GM06990 (cell line): ENCODE results near the gene ZNF516.

Experiments used
- DNase-seq: peaks from one replicate; pipeline ENCODE4 v3.0.0-alpha.2; 2011; ENCODE audit not compliant: insufficient read length; ENCODE audit errors: extremely low read depth
- H3K27me3 ChIP-seq: replicated peaks from 2 replicates; pipeline ENCODE4 v1.6.0; 2011; ENCODE audit warnings: low read length; ENCODE audit not compliant: control insufficient read depth, insufficient read depth
- H3K36me3 ChIP-seq: 2 replicates; pipeline ENCODE4 v1.5.1; 2011; ENCODE audit warnings: low read length; ENCODE audit not compliant: control insufficient read depth, insufficient read depth
- H3K4me3 ChIP-seq: replicated peaks from 2 replicates; pipeline ENCODE4 v1.5.1; 2011; ENCODE audit warnings: low read depth, mild to moderate bottlenecking, control low read depth, low read length
- TF ChIP-seq, protein P1 (sequence below): IDR thresholded peaks from 2 replicates; pipeline ENCODE4 v1.5.1; 2011; ENCODE audit warnings: low read length, control low read depth, mild to moderate bottlenecking, inconsistent platforms; ENCODE audit not compliant: insufficient read depth, poor library complexity, severe bottlenecking

Gene ZNF516

DNA sequence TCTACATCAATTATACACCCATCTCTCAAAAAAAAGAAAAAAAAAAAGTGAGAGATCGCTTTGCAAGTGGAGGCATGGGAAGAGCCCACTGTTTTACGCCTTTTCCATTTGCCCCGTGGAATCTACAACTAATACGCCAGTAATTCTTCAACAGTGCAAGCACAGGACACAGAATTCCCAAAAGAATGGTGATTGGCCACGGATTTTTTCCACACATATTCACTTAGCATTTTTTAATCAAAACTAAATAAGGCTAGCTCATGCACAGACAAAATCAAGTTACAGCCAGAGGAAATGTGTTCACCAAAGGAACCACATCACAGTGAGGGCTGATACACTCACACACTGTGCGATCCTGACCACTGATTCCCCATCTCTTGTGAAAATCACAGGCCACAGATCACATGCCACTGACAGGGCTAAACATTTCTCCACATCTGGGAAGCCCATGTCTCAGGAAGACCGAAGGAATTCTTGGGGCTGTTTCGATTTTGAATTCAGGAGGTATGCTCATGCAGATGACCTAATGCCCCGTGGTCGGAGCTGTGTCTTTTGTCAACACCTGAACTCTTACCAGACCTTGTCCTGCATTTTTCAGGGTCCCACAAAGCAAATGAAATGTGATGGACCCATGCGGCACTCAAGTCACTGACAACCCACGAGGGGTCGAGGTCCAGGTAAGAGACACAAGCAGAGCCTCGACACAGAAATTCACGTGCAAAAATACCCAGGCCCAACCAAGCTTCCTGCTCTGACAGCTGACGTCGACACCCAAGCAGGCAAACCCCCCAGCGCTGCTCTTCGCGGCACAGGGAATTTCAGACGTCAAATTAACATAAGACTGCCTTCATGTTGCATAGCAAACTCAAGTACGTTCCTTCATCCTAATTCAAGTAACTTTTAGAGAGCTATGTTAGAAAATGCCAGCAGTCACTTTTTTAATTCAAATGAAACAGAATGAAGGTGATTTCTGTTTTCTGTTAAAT is 69.6 kb downstream of the ZNF516 start:
- no peak for DNase-seq
- Histone ChIP-seq H3K36me3 (no peaks in the 10 kb centered on the region), H3K4me3 (no peak overlapping the region), H3K27me3 (no peaks in the 10 kb centered on the region)
- TF ChIP-seq, protein P1, sequence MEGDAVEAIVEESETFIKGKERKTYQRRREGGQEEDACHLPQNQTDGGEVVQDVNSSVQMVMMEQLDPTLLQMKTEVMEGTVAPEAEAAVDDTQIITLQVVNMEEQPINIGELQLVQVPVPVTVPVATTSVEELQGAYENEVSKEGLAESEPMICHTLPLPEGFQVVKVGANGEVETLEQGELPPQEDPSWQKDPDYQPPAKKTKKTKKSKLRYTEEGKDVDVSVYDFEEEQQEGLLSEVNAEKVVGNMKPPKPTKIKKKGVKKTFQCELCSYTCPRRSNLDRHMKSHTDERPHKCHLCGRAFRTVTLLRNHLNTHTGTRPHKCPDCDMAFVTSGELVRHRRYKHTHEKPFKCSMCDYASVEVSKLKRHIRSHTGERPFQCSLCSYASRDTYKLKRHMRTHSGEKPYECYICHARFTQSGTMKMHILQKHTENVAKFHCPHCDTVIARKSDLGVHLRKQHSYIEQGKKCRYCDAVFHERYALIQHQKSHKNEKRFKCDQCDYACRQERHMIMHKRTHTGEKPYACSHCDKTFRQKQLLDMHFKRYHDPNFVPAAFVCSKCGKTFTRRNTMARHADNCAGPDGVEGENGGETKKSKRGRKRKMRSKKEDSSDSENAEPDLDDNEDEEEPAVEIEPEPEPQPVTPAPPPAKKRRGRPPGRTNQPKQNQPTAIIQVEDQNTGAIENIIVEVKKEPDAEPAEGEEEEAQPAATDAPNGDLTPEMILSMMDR, result no peak

DNA sequence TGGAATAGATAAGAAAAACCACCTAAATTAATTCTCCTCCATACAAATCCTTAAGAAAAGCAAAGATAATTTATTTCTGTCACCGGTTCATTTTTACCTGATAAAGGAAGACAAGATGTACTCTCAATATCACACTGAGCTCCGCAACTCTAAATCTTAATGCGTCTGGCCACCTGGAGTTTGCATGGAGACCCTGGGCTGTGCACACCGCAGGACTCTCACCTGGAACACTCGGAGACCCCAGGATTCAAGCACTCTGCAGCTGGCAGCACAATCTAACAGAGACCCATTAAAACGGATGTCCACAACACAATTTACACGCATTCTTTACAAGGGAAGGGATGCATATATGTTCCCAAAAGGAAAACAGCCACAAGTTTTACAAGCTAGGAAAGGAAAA is 72.2 kb downstream of the ZNF516 start:
- no peak overlapping the region for H3K4me3 ChIP-seq
- TF ChIP-seq, protein P1, result no peak
- no peaks in the 10 kb centered on the region for H3K36me3 ChIP-seq
- no peaks in the 10 kb centered on the region for H3K27me3 ChIP-seq
- no peak for DNase-seq

DNA sequence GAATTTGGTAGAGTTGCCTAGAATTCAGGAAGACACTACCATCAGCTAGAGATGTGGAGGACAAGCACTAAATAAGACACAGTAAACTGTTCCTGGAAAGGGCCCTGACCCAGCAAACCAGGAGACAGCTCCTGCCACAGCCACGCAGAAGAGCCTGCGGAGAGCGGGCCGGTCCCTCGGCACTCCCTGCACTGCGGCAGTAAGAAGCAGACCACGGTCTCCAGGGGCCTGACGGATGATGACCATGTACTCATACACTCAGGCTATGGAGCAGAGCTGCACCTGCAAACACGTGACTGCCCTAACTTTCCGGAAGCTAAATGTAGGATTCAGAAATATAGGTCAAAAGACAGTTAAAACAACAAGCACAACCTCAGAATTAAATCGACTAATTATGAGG is 72.9 kb downstream of the ZNF516 start:
- Histone ChIP-seq H3K36me3 (no peaks in the 10 kb centered on the region), H3K27me3 (no peaks in the 10 kb centered on the region), H3K4me3 (no peak overlapping the region)
- TF ChIP-seq, protein P1, result no peak
- DNase-seq, result no peak

DNA sequence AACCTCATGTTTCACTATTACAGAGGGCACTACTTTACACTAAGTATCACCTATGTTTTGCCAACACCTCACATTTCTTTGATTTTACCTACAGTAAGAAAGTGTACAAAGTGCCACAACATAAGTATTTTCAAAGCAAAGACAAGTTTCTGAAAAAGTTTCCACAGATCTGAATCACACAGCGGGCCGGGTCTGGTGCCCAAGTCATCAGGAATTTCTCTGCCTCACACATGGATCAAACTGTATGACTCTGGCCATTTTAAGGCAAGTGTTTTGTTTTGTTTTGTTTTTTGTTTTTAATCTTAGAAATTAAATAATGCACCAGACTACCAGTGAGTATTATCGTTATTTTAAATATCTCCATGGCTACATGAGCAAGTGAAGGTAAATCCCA is 73.4 kb downstream of the ZNF516 start:
- H3K4me3 ChIP-seq, result no peak overlapping the region
- H3K36me3 ChIP-seq, result no peaks in the 10 kb centered on the region
- no peak for DNase-seq
- H3K27me3 ChIP-seq, result no peaks in the 10 kb centered on the region
- TF ChIP-seq, protein P1, result no peak

DNA sequence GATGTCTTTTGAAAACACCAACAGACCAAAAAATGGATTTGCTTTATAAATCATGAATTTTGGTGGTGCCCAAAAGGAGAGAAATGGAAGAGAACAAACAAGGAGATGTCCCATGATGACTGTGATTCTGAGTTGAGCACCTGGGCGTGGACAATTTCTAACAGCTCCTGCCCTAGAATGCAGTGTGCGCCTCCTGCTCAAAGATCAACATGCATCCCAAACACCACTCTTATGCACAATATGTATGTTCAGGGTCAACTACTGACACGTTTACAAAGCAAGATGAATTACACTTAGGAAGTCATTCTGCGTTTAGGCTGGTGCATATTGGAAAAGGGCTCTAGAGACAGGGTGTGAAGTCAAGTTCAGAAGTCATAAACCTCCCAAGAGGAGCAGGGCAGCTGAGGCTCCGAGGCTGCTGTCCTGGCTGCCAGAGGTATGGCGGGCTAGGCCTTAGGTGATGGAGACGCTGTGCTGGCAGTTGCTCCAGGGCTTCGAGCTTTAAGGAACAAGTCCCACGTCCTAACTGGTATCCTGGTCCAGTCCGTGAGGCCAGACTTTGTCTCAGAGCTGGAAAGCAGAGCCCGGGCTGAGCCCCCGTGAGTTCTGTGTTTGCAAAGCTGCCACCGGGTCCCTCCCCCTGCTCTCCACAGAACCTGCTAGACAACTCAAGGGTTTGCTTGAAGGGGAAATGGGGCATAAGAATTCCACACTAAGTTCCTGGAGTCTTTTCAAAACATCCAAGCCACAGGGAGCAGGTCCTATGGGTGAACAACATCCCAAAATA is 74.0 kb downstream of the ZNF516 start:
- no peak for DNase-seq
- TF ChIP-seq, protein P1, result no peak
- H3K27me3 ChIP-seq, result no peaks in the 10 kb centered on the region

More for the DNA sequence above, 74.0 kb downstream of the ZNF516 start:
- H3K36me3 ChIP-seq, result no peaks in the 10 kb centered on the region
- H3K4me3 ChIP-seq, result no peak overlapping the region
